HepG2 (cell line): Measurements from ENCODE around the gene RIPOR3. TPM values are rescaled to one million over a fixed set of nuclear protein-coding genes. Genes with fewer than 3 reads are reported as not detected.

ENCODE experiments used
- CBX2 ChIP-seq, 2 experiments: fragments of 200-600 bp in 1 of 2; sonication (generic); formaldehyde crosslinking in 1 of 2; IDR thresholded peaks; 2 replicates each; pipeline versions ENCODE4 v1.7.0 to v1.8.1; 2018 to 2022; ENCODE audit warnings: low read depth in 2 of 2, low read length in 1 of 2, mild to moderate bottlenecking in 1 of 2, missing genetic modification reagents in 1 of 2
- HMGXB4 ChIP-seq, 2 experiments: sonication (generic) in 1 of 2; formaldehyde crosslinking in 1 of 2; IDR thresholded peaks; 2 replicates each; pipeline versions ENCODE4 v1.4.0 to v1.6.1; 2018 to 2020; ENCODE audit warnings: missing genetic modification reagents in 2 of 2, borderline replicate concordance in 1 of 2, low read depth in 1 of 2, mild to moderate bottlenecking in 1 of 2, missing biosample characterization in 1 of 2
- JUND ChIP-seq: sonication (generic); formaldehyde crosslinking; IDR thresholded peaks from 2 replicates; pipeline ENCODE4 v1.8.0; 2022; ENCODE audit warnings: mild to moderate bottlenecking, missing genetic modification reagents
- MBNL3 ChIP-seq: fragments of 250-450 bp; sonication (Bioruptor Pico); conservative IDR thresholded peaks from 2 replicates; pipeline ENCODE4 v1.8.0; 2022; ENCODE audit warnings: mild to moderate bottlenecking, inconsistent platforms
- NCOA2 ChIP-seq: sonication (generic); formaldehyde crosslinking; IDR thresholded peaks from 2 replicates; pipeline ENCODE4 v1.8.0; 2022; ENCODE audit warnings: inconsistent platforms
- NFKB2 ChIP-seq: sonication (generic); formaldehyde crosslinking; IDR thresholded peaks from 2 replicates; pipeline ENCODE4 v1.4.0; 2020; ENCODE audit warnings: missing genetic modification reagents, borderline replicate concordance
- PITX1 ChIP-seq: sonication (generic); formaldehyde crosslinking; IDR thresholded peaks from 2 replicates; pipeline ENCODE4 v1.5.1; 2020; ENCODE audit warnings: mild to moderate bottlenecking, missing genetic modification reagents
- PPARG ChIP-seq: conservative IDR thresholded peaks from 2 replicates; pipeline ENCODE4 v1.6.1; 2016; ENCODE audit warnings: missing biosample characterization, missing genetic modification reagents
- RFX1 ChIP-seq: fragments of 450-650 bp; IDR thresholded peaks from 2 replicates; pipeline ENCODE4 v1.6.1; 2017
- RXRB ChIP-seq: IDR thresholded peaks from 2 replicates; pipeline ENCODE4 v1.6.1; 2016; ENCODE audit warnings: borderline replicate concordance, missing genetic modification reagents, missing compliant biosample characterization
- SAP130 ChIP-seq: IDR thresholded peaks from 2 replicates; pipeline ENCODE4 v1.6.1; 2016; ENCODE audit warnings: low read depth
- SNAPC5 ChIP-seq: sonication (generic); formaldehyde crosslinking; IDR thresholded peaks from 2 replicates; pipeline ENCODE4 v1.8.1; 2023; ENCODE audit warnings: mild to moderate bottlenecking, missing genetic modification reagents, borderline replicate concordance
- THAP9 ChIP-seq: sonication (generic); formaldehyde crosslinking; IDR thresholded peaks from 2 replicates; pipeline ENCODE4; 2020; ENCODE audit warnings: missing genetic modification reagents, mild to moderate bottlenecking, borderline replicate concordance
- U2AF2 ChIP-seq: fragments of 200-400 bp; formaldehyde crosslinking; IDR thresholded peaks from 2 replicates; pipeline ENCODE4 v1.6.1; 2017; ENCODE audit warnings: low read depth, mild to moderate bottlenecking, low read length
- ZNF556 ChIP-seq: sonication (generic); formaldehyde crosslinking; IDR thresholded peaks from 2 replicates; pipeline ENCODE4 v1.4.0; 2020; ENCODE audit warnings: mild to moderate bottlenecking, missing genetic modification reagents, borderline replicate concordance
- ZNF607 ChIP-seq: sonication (generic); formaldehyde crosslinking; IDR thresholded peaks from 2 replicates; pipeline ENCODE4 v1.5.1; 2020; ENCODE audit warnings: missing genetic modification reagents, mild to moderate bottlenecking, borderline replicate concordance
- ZNF772 ChIP-seq: sonication (generic); formaldehyde crosslinking; IDR thresholded peaks from 2 replicates; pipeline ENCODE4 v1.5.0; 2020; ENCODE audit warnings: mild to moderate bottlenecking, missing genetic modification reagents
- ZSCAN21 ChIP-seq: sonication (generic); formaldehyde crosslinking; IDR thresholded peaks from 2 replicates; pipeline ENCODE4 v1.8.0; 2022; ENCODE audit warnings: mild to moderate bottlenecking, missing genetic modification reagents, moderate library complexity, borderline replicate concordance
- polyA plus RNA-seq, 8 experiments: library from polyadenylated mRNA; depleted of rRNA in 3 of 8; stranded (reverse) in 7 of 8; unstranded in 1 of 8; fragments of >200 nt; fragmentation: Illumina TruSeq in 4 of 8; extraction: Trizol in 4 of 8; gene quantifications; 2 replicates each; pipeline versions ENCODE4 v1.2.1 to v1.2.3, GENCODE V29; 2011 to 2016; ENCODE audit warnings: low read depth in 4 of 8, missing spikeins in 1 of 8, mixed read lengths in 1 of 8; ENCODE audit not compliant: insufficient read depth in 1 of 8
- total RNA-seq, 5 experiments: library from RNA; depleted of rRNA; stranded (reverse); fragments of >200 nt; fragmentation: Illumina TruSeq; extraction: Trizol; gene quantifications; 2 replicates each; pipeline ENCODE4 v1.2.3, GENCODE V29; 2016; ENCODE audit warnings: low read depth in 1 of 5
- TF ChIP-seq, protein P1 (sequence below): sonication (generic); formaldehyde crosslinking; IDR thresholded peaks from 2 replicates; pipeline ENCODE4 v1.5.1; 2020; ENCODE audit warnings: mild to moderate bottlenecking, missing genetic modification reagents, moderate library complexity
- TF ChIP-seq, protein P2 (sequence below): fragments of 450-650 bp; IDR thresholded peaks from 2 replicates; pipeline ENCODE4 v1.6.1; 2016

The RIPOR3 gene
- total and polyA plus RNA-seq, 2 of the 13 experiments (the other 11 are each of a cell fraction or from before 2014, with no cell fraction given) = 0.18 TPM; not detected in 1

GRCh38 chr20:50672400-50673145 is 18.8 kb downstream of the RIPOR3 start (continued):
- TF ChIP-seq, protein P1, sequence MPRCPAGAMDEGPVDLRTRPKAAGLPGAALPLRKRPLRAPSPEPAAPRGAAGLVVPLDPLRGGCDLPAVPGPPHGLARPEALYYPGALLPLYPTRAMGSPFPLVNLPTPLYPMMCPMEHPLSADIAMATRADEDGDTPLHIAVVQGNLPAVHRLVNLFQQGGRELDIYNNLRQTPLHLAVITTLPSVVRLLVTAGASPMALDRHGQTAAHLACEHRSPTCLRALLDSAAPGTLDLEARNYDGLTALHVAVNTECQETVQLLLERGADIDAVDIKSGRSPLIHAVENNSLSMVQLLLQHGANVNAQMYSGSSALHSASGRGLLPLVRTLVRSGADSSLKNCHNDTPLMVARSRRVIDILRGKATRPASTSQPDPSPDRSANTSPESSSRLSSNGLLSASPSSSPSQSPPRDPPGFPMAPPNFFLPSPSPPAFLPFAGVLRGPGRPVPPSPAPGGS (CRISPR knock-in tag) = no peak
- no peak for TF ChIP-seq RFX1
- TF ChIP-seq HMGXB4 (CRISPR knock-in tag; IDR thresholded peaks at IDR 0.05; ENCODE audit: borderline replicate concordance in 1 of 2, low read depth in 1 of 2) = no peak
- TF ChIP-seq NFKB2 (CRISPR knock-in tag) = 0 out of 2 replicates have a peak, but pooled peaks have one; percentile 26
- TF ChIP-seq NCOA2 (CRISPR knock-in tag) = no peak
- no peak for TF ChIP-seq PITX1
- 0 out of 2 replicates have a peak, but pooled peaks have one; percentile 43 for TF ChIP-seq ZNF607 (CRISPR knock-in tag)
- 0 out of 2 replicates have a peak, but pooled peaks have one; percentile 11 for TF ChIP-seq THAP9 (CRISPR knock-in tag)
- no peak for TF ChIP-seq U2AF2
- no peak for TF ChIP-seq RXRB (CRISPR knock-in tag)
- TF ChIP-seq CBX2 (IDR thresholded peaks at IDR 0.05; ENCODE audit: low read depth, low read length) = no peak
- TF ChIP-seq CBX2 (CRISPR knock-in tag; IDR thresholded peaks at IDR 0.05; ENCODE audit: low read depth) = no peak
- TF ChIP-seq ZNF556 (CRISPR knock-in tag) = no peak
- TF ChIP-seq JUND (CRISPR knock-in tag) = 0 out of 2 replicates have a peak, but pooled peaks have one; percentile 5
- no peak for TF ChIP-seq MBNL3 (CRISPR knock-in tag)
- no peak for TF ChIP-seq PPARG (CRISPR knock-in tag)
- no peak for TF ChIP-seq ZSCAN21 (CRISPR knock-in tag)
- TF ChIP-seq ZNF772 (CRISPR knock-in tag) = 0 out of 2 replicates have a peak, but pooled peaks have one; percentile 1
- TF ChIP-seq SAP130 (CRISPR knock-in tag) = no peak
- no peak for TF ChIP-seq SNAPC5 (CRISPR knock-in tag)
- TF ChIP-seq, protein P2, sequence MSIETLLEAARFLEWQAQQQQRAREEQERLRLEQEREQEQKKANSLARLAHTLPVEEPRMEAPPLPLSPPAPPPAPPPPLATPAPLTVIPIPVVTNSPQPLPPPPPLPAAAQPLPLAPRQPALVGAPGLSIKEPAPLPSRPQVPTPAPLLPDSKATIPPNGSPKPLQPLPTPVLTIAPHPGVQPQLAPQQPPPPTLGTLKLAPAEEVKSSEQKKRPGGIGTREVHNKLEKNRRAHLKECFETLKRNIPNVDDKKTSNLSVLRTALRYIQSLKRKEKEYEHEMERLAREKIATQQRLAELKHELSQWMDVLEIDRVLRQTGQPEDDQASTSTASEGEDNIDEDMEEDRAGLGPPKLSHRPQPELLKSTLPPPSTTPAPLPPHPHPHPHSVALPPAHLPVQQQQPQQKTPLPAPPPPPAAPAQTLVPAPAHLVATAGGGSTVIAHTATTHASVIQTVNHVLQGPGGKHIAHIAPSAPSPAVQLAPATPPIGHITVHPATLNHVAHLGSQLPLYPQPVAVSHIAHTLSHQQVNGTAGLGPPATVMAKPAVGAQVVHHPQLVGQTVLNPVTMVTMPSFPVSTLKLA = no peak
